Neutrophil (primary cell): ENCODE results near the gene SNAP25.

ENCODE experiments used
- H3K27ac ChIP-seq: fragments of 200-600 bp; sonication (generic); 2 replicates; pipeline ENCODE4 v1.5.1; 2016; ENCODE audit warnings: mild to moderate bottlenecking, moderate library complexity
- H3K27me3 ChIP-seq: fragments of 200-600 bp; sonication (generic); 2 replicates; pipeline ENCODE4 v1.6.0; 2016; ENCODE audit warnings: mild to moderate bottlenecking
- H3K36me3 ChIP-seq: fragments of 200-600 bp; sonication (generic); 2 replicates; pipeline ENCODE4 v1.5.1; 2017
- H3K4me1 ChIP-seq, 2 experiments: fragments of 200-600 bp in 1 of 2; sonication (generic) in 1 of 2; 1 replicate in 1 of 2; 2 replicates in 1 of 2; pipeline versions ENCODE4 v1.5.1 to v1.6.1; 2013 to 2016; ENCODE audit warnings: low read depth in 1 of 2, low read length in 1 of 2, mild to moderate bottlenecking in 1 of 2, moderate library complexity in 1 of 2; ENCODE audit not compliant: control insufficient read depth in 1 of 2, insufficient read depth in 1 of 2
- H3K4me3 ChIP-seq, 2 experiments: fragments of 200-600 bp in 1 of 2; sonication (generic) in 1 of 2; 1 replicate in 1 of 2; 2 replicates in 1 of 2; pipeline ENCODE4 v1.5.1; 2013 to 2016; ENCODE audit warnings: low read depth in 1 of 2, low read length in 1 of 2, mild to moderate bottlenecking in 1 of 2, moderate library complexity in 1 of 2
- H3K9me3 ChIP-seq: fragments of 200-600 bp; sonication (generic); 2 replicates; pipeline ENCODE4 v1.5.1; 2016
- TF ChIP-seq, protein P1 (sequence below): fragments of 200-600 bp; sonication (generic); IDR thresholded peaks from 2 replicates; pipeline ENCODE4 v1.5.1; 2016; ENCODE audit warnings: antibody characterized with exemption

The SNAP25 gene

DNA sequence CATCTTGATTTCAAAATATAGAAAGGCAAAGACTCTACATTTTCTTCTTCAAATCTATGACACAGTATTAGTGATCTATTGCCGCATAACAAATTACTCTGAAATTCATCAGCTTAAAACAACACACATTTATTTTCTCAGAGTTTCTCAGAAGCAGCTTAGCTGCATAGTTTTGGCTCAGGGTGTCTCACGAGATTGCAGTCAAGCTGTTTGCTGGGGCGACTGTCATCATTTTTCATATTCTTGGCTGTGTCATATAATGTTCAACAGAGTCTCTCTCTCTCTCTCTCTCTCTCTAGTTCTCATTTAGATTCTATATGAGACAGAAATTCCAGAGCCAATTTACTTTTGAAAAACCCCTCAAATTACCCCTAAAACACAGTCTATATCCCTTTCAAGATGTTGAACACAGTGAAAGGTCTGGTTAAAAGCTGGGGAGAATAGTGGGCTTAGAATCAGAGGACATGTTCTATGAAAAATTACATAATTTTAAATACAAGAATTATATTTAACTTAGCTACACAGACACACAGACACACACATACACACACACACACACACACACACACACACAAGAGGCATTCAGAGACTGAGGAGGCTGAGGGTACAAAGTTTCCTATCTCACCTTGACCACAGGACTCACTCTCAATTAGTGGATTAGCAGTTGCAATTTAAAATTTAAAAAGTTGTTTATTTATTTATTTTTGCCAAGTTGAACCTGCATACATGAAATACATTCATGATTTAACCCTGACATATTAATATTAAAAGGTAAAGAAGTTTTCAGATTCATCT lies 128.7 kb downstream of the SNAP25 start:
- Histone ChIP-seq H3K27me3 (no peaks in the 10 kb centered on the region), H3K9me3 (no peaks in the 10 kb centered on the region), H3K4me3 (no peak overlapping the region), H3K4me1 (no peaks in the 10 kb centered on the region), H3K27ac (no peak overlapping the region), H3K36me3 (no peaks in the 10 kb centered on the region)
- TF ChIP-seq, protein P1, sequence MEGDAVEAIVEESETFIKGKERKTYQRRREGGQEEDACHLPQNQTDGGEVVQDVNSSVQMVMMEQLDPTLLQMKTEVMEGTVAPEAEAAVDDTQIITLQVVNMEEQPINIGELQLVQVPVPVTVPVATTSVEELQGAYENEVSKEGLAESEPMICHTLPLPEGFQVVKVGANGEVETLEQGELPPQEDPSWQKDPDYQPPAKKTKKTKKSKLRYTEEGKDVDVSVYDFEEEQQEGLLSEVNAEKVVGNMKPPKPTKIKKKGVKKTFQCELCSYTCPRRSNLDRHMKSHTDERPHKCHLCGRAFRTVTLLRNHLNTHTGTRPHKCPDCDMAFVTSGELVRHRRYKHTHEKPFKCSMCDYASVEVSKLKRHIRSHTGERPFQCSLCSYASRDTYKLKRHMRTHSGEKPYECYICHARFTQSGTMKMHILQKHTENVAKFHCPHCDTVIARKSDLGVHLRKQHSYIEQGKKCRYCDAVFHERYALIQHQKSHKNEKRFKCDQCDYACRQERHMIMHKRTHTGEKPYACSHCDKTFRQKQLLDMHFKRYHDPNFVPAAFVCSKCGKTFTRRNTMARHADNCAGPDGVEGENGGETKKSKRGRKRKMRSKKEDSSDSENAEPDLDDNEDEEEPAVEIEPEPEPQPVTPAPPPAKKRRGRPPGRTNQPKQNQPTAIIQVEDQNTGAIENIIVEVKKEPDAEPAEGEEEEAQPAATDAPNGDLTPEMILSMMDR = no peak

DNA sequence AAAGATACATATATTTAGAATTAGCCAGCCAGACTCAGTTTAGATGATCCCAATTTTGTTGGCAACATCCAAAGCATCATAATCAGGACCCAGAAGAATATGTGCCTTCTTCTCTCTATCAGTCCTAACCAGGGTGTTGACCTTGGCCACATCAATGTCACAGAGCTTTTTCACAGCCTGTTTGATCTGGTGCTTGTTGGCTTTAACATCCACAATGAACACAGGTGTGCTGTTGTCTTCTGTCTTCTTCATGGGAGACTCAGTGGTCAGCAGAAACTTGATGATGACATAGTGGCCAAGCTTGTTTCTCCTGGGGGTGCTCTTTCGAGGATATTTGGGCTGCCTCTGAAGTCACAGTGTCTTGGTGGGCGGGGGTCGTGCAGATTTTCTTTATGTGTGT lies 130.5 kb downstream of the SNAP25 start:
- Histone ChIP-seq H3K9me3 (no peaks in the 10 kb centered on the region), H3K27ac (no peak overlapping the region), H3K4me3 (no peak overlapping the region), H3K36me3 (no peaks in the 10 kb centered on the region), H3K27me3 (no peaks in the 10 kb centered on the region), H3K4me1 (no peaks in the 10 kb centered on the region)
- TF ChIP-seq, protein P1 = no peak

DNA sequence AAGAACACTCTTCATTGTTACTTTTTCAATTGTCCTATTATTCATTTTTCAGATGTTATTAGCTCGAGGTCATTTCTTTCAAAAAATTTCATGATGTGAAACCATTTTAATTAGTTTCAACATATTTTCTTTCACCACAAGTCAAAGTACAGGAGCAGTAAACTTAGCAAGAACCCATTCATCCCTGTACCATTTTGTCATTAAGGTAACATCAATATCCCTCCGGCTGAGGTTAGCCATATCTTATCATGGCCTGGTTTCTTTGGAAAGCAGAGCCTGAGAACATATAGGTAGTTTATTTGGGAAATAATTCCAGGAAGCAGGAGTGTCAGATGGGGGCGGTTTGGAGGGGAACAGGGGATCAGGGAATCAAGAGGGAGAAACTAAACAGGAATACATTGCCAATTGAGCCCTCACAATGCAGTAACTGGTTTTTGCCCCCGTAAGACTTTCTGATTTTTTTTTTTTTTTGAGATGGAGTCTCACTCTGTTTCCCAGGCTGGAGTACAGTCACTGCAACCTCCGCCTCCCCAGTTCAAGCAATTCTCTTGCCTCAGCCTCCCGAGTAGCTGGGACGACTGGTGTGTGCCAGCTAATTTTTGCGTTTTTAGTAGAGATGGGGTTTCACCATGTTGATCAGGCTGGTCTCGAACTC lies 131.7 kb downstream of the SNAP25 start:
- H3K27me3 ChIP-seq = no peaks in the 10 kb centered on the region
- H3K4me1 ChIP-seq = no peaks in the 10 kb centered on the region
- no peak overlapping the region for H3K4me3 ChIP-seq
- H3K36me3 ChIP-seq = no peaks in the 10 kb centered on the region
- no peak overlapping the region for H3K27ac ChIP-seq
- no peaks in the 10 kb centered on the region for H3K9me3 ChIP-seq
- TF ChIP-seq, protein P1 = no peak

DNA sequence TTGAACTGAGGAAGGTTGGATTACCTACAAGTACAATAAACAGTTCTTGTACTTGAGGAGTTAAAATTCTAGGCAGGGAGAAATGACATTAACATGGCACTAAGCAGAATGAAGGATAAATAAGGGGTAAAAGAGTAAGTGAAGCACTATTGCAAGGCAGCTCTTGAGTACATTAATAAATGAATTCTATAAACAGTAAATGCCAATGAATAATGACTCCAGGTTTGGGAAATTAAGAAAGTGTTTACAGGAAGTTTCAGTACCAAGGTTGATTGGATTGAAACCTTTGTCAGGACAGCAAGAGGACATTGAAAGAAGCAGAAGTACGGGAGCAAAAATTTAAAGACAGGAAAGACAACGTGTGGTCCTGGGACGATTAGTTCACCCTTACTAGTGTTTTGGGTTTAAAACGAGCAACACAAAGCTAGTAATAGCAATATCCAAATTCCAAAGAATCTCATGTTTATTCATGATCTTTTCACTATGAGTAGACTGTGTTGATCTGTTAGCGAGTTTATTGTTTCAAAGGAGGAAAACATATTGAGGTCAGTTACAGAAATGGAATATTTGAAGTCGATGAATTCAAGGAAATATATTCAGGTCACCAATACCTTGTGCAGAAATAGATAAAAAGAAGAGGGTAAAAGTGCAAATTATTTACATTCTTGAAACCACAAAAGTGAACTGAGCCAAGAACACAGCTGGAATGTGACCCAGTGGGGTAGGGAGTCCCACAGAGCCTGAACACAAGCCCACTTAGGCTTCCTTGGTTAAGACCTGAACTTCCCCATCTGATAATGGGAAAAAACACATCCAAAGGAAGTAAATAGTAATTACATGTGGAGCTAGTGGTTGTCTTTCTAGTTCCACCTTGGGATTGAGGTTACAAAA lies 134.5 kb downstream of the SNAP25 start:
- H3K27ac ChIP-seq = no peak overlapping the region
- H3K4me1 ChIP-seq = no peaks in the 10 kb centered on the region
- H3K27me3 ChIP-seq = no peaks in the 10 kb centered on the region
- H3K4me3 ChIP-seq = no peak overlapping the region
- H3K36me3 ChIP-seq = no peaks in the 10 kb centered on the region
- TF ChIP-seq, protein P1 = no peak
- H3K9me3 ChIP-seq = peaks cover 4% of the 10 kb centered on the region

DNA sequence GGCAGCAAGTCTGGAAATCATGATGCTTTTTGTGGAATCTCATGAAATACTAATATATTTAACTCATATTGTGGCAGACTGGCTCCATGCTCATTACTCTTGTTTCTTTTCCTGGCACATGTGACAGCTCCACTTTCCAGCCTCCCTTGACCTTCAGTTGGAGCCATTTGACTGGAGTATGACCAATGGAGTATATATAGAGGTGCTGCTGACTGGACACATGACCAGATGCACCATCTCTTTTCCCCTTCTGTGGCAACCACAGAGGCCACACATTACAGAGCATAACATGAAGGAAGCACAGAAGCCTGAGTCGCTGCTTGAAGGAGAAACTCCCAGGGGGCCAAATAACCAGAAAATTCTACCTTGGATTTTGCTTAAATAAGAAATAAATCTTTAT lies 138.0 kb downstream of the SNAP25 start:
- no peak overlapping the region for H3K27ac ChIP-seq
- H3K9me3 ChIP-seq = peaks cover 4% of the 10 kb centered on the region
- no peak overlapping the region for H3K4me3 ChIP-seq
- H3K27me3 ChIP-seq = no peaks in the 10 kb centered on the region
- TF ChIP-seq, protein P1 = no peak
- no peaks in the 10 kb centered on the region for H3K36me3 ChIP-seq
- H3K4me1 ChIP-seq = no peaks in the 10 kb centered on the region
